ENCODE data around the gene FOXJ3.

FOXJ3 gene

GRCh38 chr1:42239041-42239440, 96.0 kb downstream of the FOXJ3 start:
- DNase-seq (ENCODE audit: insufficient read length, low spot score) (no peak), FAIRE-seq (no peak)
- no peak for TF ChIP-seq CTCF (IDR thresholded peaks at IDR 0.05; ENCODE audit: insufficient read depth, missing control alignments)

GRCh38 chr1:42231253-42231652, 103.8 kb downstream of the FOXJ3 start:
- no peak for TF ChIP-seq CTCF (IDR thresholded peaks at IDR 0.05; ENCODE audit: insufficient read depth, missing control alignments)
- FAIRE-seq: no peak
- DNase-seq (ENCODE audit: insufficient read length, low spot score): no peak

GRCh38 chr1:42228938-42229337, 106.1 kb downstream of the FOXJ3 start:
- no peak for FAIRE-seq
- no peak for TF ChIP-seq CTCF (IDR thresholded peaks at IDR 0.05; ENCODE audit: insufficient read depth, missing control alignments)

GRCh38 chr1:42223036-42223435, 112.0 kb downstream of the FOXJ3 start:
- FAIRE-seq: peak; percentile 44
- TF ChIP-seq CTCF (IDR thresholded peaks at IDR 0.05; ENCODE audit: insufficient read depth, missing control alignments): no peak

More at GRCh38 chr1:42228938-42229337, 106.1 kb downstream of the FOXJ3 start:
- DNase-seq (ENCODE audit: insufficient read length, low spot score): no peak

GRCh38 chr1:42221952-42222606, 113.0 kb downstream of the FOXJ3 start:
- peak; percentile 44 for FAIRE-seq

More at GRCh38 chr1:42223036-42223435, 112.0 kb downstream of the FOXJ3 start:
- no peak for DNase-seq (ENCODE audit: insufficient read length, low spot score)

GRCh38 chr1:42221456-42221855, 113.6 kb downstream of the FOXJ3 start:
- FAIRE-seq (no peak), DNase-seq (ENCODE audit: insufficient read length, low spot score) (no peak)
- TF ChIP-seq CTCF (IDR thresholded peaks at IDR 0.05; ENCODE audit: insufficient read depth, missing control alignments): no peak

More at GRCh38 chr1:42221952-42222606, 113.0 kb downstream of the FOXJ3 start:
- TF ChIP-seq CTCF (IDR thresholded peaks at IDR 0.05; ENCODE audit: insufficient read depth, missing control alignments): no peak
- no peak for DNase-seq (ENCODE audit: insufficient read length, low spot score)

- TF ChIP-seq CTCF (IDR thresholded peaks at IDR 0.05; ENCODE audit: insufficient read depth, missing control alignments): no peak
- DNase-seq (ENCODE audit: insufficient read length, low spot score) (no peak), FAIRE-seq (no peak)
Measured at GRCh38 chr1:42219627-42220026, 115.4 kb downstream of the FOXJ3 start.
